OCI-LY7 (cell line): Measurements from ENCODE around the gene IGF1.

Experiments
- EZH2phosphoT487 ChIP-seq: fragments of 200-600 bp; sonication (generic); IDR thresholded peaks from 2 replicates; pipeline ENCODE4 v1.6.1; 2018; ENCODE audit warnings: low read depth, borderline replicate concordance, mild to moderate bottlenecking, mixed run types, antibody characterized with exemption, low read length, moderate library complexity, mixed read lengths
- TF ChIP-seq, protein P1 (sequence below): fragments of 200-600 bp; sonication (generic); conservative IDR thresholded peaks from 2 replicates; pipeline ENCODE4 v1.5.1; 2014; ENCODE audit warnings: mild to moderate bottlenecking, antibody characterized with exemption, low read length, moderate library complexity, mixed read lengths

DNA sequence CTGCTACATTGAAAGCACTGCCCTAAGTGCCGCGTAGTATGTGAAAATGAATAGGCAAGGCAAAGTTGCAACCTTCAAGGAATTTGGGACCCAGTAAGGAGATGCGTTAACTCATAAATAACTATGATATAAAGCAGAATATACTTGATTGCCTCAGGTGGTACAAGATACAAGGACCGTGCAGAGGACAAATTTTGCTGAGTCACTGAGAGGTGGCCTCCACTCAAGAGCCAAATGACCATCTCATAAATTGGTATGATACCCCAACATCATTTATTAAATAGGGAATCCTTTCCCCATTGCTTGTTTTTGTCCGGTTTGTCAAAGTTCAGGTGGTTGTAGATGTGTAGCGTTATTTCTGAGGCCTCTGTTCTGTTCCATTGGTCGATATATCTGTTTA, 35.7 kb downstream of the IGF1 start:
- TF ChIP-seq, protein P1, sequence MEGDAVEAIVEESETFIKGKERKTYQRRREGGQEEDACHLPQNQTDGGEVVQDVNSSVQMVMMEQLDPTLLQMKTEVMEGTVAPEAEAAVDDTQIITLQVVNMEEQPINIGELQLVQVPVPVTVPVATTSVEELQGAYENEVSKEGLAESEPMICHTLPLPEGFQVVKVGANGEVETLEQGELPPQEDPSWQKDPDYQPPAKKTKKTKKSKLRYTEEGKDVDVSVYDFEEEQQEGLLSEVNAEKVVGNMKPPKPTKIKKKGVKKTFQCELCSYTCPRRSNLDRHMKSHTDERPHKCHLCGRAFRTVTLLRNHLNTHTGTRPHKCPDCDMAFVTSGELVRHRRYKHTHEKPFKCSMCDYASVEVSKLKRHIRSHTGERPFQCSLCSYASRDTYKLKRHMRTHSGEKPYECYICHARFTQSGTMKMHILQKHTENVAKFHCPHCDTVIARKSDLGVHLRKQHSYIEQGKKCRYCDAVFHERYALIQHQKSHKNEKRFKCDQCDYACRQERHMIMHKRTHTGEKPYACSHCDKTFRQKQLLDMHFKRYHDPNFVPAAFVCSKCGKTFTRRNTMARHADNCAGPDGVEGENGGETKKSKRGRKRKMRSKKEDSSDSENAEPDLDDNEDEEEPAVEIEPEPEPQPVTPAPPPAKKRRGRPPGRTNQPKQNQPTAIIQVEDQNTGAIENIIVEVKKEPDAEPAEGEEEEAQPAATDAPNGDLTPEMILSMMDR, result no peak
- TF ChIP-seq EZH2phosphoT487, result no peak
